Coronary artery (tissue), 2 donors: ENCODE measurements around the gene MGP.

ENCODE experiments used
- DNase-seq: peaks from one replicate; pipeline ENCODE4 v3.0.0-alpha.2; 2017; ENCODE audit warnings: low spot score
- H3K27ac ChIP-seq, 2 donors: fragments of 200-600 bp; sonication (generic); one replicate each; pipeline ENCODE4 v1.5.1; 2016 to 2019
- H3K4me3 ChIP-seq: fragments of 200-600 bp; sonication (generic); 2 replicates; pipeline ENCODE4 v1.5.1; 2016; ENCODE audit warnings: mild to moderate bottlenecking, moderate library complexity
- TF ChIP-seq, protein P1 (sequence below): fragments of 200-600 bp; sonication (generic); IDR thresholded peaks from one replicate; pipeline ENCODE4 v1.5.1; 2019; ENCODE audit warnings: antibody characterized with exemption

MGP gene

DNA sequence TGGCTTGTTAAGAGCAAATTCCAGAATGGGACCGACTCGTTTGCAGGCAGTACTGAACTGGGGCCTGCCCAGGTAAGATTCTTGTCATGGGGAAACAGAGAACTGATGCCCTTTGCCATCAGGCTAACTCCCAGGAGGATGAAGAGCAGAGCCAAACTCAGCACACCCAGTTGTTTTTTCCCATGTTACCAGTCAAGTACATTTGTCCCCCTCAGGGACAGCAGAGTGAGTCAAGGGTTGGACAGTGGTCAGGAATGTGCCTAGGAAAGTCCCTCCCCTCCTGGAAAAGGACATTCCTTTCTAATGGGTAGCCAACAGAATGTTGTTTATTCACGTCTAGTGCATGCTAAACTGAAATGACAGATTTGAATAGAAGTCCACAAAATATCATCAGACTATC lies 43.9 kb downstream of the MGP start:
- Histone ChIP-seq H3K4me3 (peak overlapping the region; percentile 59), H3K27ac (peak overlapping the region; percentile 89 to 90)
- DNase-seq, result peak; percentile 86
- TF ChIP-seq, protein P1, sequence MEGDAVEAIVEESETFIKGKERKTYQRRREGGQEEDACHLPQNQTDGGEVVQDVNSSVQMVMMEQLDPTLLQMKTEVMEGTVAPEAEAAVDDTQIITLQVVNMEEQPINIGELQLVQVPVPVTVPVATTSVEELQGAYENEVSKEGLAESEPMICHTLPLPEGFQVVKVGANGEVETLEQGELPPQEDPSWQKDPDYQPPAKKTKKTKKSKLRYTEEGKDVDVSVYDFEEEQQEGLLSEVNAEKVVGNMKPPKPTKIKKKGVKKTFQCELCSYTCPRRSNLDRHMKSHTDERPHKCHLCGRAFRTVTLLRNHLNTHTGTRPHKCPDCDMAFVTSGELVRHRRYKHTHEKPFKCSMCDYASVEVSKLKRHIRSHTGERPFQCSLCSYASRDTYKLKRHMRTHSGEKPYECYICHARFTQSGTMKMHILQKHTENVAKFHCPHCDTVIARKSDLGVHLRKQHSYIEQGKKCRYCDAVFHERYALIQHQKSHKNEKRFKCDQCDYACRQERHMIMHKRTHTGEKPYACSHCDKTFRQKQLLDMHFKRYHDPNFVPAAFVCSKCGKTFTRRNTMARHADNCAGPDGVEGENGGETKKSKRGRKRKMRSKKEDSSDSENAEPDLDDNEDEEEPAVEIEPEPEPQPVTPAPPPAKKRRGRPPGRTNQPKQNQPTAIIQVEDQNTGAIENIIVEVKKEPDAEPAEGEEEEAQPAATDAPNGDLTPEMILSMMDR, result no peak

DNA sequence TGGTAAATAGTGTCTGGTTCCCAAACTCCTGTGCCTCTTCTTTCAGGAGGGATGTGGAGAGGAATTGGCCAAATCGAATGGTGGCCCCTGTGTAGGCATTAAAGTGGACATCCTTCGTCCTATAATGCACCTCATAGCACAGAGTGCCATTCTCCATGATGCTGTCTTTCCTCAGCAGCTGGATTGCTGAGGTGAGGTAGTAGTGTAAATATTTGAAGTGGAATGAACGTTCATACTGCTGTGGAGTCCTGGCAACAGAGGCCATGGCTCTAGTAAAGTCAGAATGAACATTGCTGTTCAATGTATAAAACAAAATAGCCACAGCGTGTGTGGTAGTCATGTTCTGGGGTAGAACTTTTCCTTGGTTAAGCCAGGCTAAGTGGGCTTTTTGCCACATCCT lies 45.0 kb downstream of the MGP start:
- TF ChIP-seq, protein P1, result no peak
- DNase-seq, result no peak
- Histone ChIP-seq H3K27ac (peak overlapping the region; percentile 89 to 90), H3K4me3 (peak overlapping the region; percentile 59)

DNA sequence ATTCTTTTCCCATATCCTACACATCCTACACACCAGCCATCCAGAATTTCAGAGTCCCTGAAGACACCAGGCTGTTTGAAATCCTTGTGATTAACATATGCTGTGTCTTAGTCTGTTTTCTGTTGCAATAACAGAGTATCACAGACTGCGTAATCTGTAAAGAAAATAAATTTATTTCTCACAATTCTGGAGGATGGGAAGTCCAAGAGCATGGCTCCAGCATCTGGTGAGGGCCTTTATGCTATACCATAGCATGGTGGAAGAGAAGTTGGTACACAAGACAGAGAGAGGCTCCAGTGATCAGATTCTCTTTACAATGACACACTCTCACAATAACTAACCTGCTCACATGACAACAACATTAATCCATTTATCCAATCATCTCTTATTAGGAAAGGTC lies 46.4 kb downstream of the MGP start:
- DNase-seq, result no peak
- no peak overlapping the region for H3K27ac ChIP-seq
- TF ChIP-seq, protein P1, result no peak
- H3K4me3 ChIP-seq, result no peak overlapping the region

DNA sequence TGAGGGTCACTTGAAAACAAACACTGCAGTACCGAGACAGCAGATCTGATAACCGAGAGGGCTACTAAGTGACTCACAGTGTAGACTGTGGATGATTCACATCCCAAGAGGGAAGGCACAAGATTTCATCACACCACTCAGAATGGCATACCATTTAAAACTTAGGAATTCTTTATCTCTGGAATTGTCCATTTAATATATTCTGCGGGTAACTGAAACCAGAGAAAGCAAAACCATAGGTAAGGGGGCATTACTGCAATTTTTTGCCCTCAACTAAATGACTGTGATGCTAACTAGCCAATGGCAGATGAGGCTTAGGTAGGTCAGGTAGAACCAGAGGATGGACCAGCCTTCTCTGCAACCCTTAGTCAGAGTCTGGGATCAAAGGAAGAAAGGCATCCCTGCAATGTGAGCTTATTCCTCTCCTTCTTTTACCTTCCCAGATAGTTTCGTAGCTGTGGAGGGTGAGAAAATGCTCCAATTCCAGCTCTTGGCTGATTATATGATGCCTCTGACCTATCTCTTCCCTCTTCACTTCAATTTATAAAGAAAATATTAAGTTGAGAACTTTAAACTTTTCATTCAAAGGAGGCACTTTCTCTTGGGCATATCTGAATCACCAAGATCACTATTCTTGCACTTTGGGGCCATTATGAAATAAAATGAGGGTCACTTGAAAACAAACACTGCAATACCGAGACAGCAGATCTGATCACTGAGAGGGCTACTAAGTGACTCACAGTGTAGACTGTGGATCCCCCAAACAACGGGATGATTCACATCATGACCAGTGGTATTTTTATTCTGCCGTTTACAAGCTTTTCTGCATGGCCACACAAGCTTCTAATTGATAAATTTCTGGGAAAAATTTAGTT lies 49.1 kb downstream of the MGP start:
- H3K4me3 ChIP-seq, result peak overlapping the region; percentile 48
- peak overlapping the region; percentile 42 to 84 for H3K27ac ChIP-seq
- TF ChIP-seq, protein P1, result no peak
- DNase-seq, result no peak

DNA sequence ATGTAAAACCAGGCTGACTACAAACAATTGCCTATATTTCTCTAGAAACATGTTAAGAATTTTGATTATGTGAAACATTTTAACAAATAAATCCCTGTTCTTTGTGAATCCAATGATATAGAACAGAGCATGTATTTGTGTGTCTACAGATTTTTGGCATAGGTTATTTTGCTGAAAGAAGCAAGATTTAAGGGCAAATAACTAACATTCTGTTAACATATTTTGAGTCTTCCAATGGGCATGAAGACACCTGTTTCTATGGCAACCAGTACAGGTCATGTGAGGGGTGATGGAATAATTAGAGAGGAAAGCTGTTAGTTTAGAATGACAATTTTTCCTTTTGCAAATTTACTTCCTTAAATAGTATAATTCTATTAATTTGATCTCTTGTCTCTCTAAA lies 51.1 kb downstream of the MGP start:
- no peak overlapping the region for H3K27ac ChIP-seq
- TF ChIP-seq, protein P1, result no peak
- no peak overlapping the region for H3K4me3 ChIP-seq
- DNase-seq, result no peak

DNA sequence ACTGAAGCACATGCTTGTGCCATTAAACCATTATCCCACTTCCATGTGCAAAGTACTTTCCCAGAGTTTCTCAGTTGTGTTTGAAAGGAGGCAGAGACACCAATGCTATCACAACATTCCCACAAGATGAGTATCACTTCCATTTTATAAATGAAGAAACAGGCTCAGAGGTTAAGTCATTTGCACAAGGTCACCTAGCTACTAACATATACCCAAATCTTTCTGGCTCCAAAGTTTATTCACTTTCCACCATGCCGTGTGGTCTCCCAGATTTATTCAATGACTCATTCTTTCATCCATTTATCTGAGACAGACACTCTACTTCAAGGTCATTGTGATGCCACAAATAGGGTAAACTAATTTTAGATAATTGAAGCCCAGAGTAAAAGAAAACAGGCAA lies 51.7 kb downstream of the MGP start:
- no peak for DNase-seq
- Histone ChIP-seq H3K27ac (no peak overlapping the region), H3K4me3 (no peak overlapping the region)
- TF ChIP-seq, protein P1, result no peak

DNA sequence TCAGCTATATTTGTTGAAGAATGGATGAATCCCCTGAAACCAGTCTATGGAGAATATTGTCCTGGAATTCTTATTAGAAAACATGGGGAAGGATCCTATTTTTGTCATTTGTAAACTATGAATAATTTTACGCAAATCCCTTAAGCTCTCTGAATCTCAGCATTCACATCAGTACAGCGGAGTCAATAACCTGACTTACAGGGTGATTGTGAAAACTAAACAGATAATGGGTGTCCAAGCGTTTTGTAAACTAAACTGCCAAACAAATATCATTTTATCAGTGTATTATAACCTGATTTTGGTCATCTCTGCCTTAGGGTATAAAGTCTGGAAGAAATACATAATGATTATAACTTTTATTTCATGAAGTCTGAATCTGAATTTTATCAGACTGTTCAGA lies 52.3 kb downstream of the MGP start:
- TF ChIP-seq, protein P1, result no peak
- Histone ChIP-seq H3K27ac (no peak overlapping the region), H3K4me3 (no peak overlapping the region)
- DNase-seq, result no peak
